Right ventricle myocardium superior (tissue), 1 donor: ENCODE measurements around the gene TGM1. TPM values are rescaled to one million over a fixed set of nuclear protein-coding genes. Genes with fewer than 3 reads are reported as not detected.
A peak's percentile ranks its signal among the peaks of the same experiment; 100 is the strongest.
"Not testable (repeated sequence)": the region's sequence is repeated elsewhere in the genome, so short reads cannot be mapped to it uniquely, and the experiment has no call there.

Experiments used
- ATAC-seq: fragments of 200-7000 bp; cut with Tn5 transposase; one replicate; pipeline ENCODE4 v1.9.1; 2020; ENCODE audit warnings: mild to moderate bottlenecking; ENCODE audit not compliant: poor library complexity
- DNase-seq: peaks from one replicate; pipeline ENCODE4 v3.0.0-alpha.2; 2020
- intact Hi-C: fragments of 100-400 bp; cut with DNase I; formaldehyde crosslinking; loops from one replicate; pipeline ENCODE4 v1.11.2; 2022
- total RNA-seq: library from RNA; stranded (reverse); fragmentation: NEBNext Ultra II Directional; extraction: Animal tissue kit (Norgen Biotek cat#: 25700); gene quantifications from one replicate; pipeline ENCODE4 v1.2.1, GENCODE V29; 2021
- donor health status: DM: no; HTN: yes; CAD: no; lungs with severe emphysema.

The TGM1 gene
- total RNA-seq, 1 donor from 2014 or later, result 1.1 TPM

DNA sequence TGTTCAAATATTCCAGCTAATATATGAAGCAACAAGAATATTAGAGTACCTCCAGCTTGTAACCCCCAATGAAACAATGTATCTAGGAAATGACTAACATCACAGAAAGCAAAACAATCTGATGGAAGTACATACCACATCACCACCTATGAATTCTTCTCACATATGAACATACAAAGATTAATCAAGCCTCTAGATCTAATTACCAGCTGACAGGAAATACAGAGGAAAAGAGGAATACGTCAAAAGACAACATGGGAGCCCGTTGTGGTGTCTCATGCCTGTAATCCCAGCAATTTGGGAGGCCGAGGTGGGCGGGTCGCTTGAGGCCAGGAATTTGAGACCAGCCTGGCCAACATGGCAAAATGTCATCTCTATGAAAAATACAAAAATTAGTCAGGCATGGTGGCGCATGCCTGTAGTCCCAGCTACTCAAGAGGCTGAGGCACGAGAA is 38.3 kb downstream of the TGM1 start:
- intact Hi-C loops, result no loop called here
- ATAC-seq, result no peak

DNA sequence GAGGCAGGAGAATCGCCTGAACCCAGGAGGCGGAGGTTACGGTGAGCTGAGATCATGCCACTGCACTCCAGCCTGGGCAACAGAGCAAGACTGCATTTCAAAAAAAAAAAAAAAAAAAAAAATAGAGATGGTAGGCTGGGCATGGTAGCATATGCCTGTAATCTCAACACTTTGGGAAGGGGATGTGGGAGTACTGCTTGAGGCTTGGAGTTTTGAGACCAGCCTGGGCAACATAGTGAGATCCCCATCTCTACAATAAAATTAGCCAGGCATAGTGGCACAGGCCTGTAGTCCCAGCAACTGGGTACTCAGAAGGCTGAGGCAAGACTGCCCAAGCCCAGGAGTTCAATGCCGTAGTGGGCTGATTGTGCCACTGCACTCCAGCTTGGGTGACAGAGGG is 40.0 kb downstream of the TGM1 start:
- intact Hi-C loops, ATAC-seq, DNase-seq: not testable (repeated sequence)

More for the DNA sequence above, 38.3 kb downstream of the TGM1 start:
- no peak for DNase-seq

DNA sequence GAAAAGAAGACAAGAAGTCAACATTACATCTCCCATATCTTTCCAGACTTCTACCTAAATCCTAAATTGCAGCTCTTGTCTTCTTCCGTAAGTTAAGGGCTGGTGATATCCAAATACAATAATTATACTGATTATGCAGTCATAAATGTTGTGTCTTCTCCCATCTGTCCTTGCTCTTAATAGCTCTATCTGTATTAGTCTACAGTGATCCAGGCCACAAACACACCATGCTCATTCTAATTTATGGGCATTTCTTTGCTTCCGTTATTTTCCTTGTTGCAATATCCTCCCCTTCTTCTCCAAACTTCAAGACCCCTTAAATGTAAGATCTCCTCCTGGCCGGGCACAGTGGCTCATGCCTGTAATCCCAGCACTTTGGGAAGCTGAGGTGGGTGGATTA is 43.5 kb downstream of the TGM1 start:
- ATAC-seq (no peak), DNase-seq (no peak)
- intact Hi-C loops, result no loop called here

DNA sequence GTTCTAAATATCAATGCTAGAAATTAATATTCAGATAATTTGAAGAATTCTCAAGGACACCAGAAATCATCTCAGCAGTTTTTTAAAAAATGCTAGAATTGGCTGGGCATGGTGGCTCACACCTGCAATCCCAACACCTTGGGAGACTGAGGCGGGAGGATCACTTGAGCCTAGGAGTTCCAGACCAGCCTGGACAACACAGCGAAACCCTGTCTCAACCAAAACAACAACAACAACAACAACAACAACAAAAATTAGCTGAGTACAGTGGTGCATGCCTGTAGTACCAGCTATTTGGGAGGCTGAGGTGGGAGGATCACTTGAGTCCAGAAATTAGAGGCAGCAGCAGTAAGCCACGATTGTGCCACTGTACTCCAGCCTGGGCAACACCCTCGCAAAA is 43.9 kb downstream of the TGM1 start:
- ATAC-seq (no peak), DNase-seq (no peak)
- intact Hi-C loops, result no loop called here

DNA sequence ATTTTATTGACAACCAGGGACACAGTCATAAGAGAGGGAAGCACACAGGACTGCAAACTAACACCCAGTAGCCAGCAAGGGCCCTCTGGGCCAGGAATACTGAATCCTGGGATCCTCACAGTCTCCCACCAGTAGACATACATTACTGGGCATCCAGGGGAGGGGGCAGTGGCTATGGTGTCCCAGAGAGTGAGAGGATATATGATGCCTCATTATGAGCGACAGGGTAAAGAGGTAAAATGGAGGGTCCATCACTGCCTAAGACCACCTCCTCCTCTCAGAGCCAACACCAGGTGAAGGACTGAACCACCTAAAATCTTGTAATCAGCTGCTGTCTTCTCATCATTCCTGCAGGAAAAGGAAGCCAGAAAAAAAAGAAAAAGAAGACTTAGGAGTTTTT is 46.1 kb downstream of the TGM1 start:
- intact Hi-C loops, DNase-seq, ATAC-seq: not testable (repeated sequence)

DNA sequence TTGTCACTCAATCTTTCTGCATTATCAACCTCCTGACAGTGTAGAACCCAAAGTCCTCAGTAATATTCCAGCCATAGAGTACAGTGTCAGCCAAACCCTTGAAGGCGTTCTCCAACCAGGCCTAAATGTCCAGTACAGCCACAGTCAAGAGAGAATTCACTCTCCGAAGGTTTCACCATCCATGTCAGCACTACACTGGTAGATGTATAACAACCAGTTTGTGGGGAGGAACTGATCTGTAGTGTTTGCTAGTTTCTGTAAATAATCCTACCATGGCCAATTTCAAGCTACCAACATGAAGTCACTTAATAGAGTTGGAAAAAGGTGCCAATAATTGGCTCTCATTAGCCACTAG is 46.7 kb downstream of the TGM1 start:
- ATAC-seq (no peak), DNase-seq (no peak)
- intact Hi-C loops, result no loop called here

DNA sequence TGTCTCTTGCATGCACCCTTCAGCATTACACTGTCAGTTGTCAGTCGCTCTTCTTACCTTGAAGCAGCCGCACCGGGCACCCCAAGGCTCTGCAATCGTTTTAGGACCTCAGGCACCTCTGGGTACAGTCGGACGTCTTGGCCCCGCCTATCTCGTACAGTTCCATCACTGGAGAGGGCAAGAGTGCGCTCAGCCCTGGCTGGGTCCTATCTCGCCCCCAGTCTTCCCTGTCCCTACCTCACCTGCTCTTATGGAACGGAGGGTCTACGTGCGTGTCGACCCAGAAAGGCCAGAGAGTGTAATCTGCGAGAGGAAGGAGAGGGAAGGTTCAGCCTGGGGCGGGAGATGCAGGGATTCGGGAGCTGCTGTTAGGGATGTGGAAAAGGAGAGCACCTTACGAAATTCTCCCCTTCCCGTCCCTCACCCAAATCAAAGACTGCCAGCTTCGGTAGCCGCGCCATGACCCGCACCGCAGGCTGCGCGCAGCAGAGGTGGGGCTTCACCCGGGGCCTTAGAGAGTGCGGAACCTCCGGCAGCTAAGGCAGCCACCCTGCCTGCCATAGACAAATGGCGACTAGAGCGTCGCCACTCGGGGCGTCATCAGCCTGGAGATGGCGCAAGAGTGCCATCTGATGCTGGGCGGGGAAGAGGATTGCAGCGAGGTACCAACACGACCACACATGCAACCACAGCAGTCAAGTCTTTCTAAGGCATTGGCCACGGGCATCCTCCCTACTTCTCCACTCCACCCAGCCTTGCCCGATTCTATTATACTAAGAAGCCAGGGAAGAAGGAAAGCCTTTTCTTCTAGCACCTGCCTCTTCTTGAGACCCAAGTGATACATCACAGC is 47.3 kb downstream of the TGM1 start, which contains the start of gene MDP1:
TSS of gene MDP1 (minus strand) at position 572 of the 850 bp plus-strand sequence. CDS start at position 461, 111 bp downstream.
- DNase-seq (peak; percentile 93), ATAC-seq (peak; percentile 86)
- intact Hi-C loops, result no loop called here

DNA sequence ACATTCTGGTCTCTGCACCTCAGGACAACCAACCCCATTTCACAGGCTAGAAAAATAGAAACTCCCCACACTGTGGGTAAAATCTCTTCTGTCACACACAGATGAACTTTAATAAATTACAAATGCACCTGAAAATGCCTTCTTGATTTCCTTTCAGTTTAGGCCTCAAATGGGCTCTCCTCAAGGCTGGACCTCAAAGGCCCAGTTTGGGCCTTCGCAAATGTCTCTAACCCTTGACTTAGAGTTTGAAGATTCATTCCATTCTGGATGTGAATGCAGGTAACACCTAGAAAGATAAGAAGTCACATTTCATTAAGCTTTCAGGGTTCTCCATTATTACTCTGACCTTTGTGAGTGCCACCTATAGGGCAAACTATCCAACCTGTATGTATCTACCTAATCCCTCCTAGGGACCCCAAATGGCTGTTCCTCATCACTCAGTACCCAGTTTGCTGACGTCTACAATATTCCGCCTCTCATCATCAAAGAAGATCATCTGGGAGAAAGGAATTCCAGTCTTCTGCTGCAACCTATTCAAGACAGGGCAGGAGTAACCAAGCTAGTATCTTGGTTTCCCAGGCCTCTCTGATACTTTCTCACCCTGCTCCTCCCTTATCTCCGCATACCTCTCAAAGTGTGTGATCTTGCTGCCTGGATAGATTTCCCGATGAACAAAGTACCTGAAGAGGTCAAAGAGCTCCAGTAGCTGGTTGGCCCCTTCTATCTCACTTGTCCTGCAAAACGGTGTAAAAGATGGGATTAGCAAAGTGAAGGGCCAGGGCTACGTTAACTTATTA is 48.9 kb downstream of the TGM1 start:
- intact Hi-C loops, result no loop called here

DNA sequence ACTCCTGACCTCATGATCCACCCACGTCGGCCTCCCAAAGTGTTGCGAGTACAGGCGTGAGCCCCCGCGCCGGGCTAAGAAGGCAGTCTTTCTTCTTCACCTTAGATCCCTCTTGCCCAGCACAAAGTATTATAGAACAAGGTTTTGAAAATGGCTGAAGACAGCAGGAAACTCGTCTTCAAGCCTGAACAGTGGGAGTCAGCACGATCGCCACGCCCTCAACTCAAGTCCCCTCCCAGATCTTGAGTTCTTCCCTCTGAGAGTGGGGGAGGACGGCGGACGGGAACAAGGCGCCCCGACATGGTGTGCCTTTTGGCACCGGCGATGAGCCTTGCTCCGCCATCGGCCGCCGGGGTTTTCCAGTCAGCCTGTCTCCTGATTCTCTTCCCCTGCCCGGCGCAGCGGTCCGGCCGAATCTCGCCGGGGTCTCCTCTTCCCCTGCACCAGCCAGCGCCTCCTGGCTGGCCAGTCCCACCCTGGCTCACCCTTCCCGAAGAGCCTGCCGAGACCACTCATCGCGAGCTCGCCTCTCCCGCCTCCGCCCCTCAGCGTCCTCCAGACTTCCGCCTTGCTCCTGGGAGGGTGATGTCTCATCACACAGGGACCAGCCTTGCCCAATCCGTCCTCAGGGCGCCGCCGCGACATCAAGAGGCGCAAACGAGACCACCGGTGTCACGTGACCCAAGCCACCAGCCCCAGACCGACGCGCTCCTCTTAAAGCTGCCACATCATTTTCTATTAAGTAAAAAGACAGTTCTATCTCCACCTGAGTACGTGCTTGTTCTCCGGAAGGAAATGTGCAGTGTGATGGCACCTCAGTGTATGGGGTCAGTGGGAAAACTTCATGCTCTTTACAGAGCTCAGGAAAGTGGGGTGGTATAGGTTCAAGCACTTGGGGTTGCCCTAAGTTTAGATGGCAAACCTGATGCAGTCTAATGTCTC is 49.8 kb downstream of the TGM1 start, which contains the start of gene CHMP4A:
TSS of gene CHMP4A (minus strand) at position 565 of the 942 bp plus-strand sequence. CDS start at position 516, 49 bp downstream.
- ATAC-seq (peak; percentile 92), DNase-seq (peak; percentile 98)
- intact Hi-C loops, result no loop called here

More for the DNA sequence above, 48.9 kb downstream of the TGM1 start:
- no peak for DNase-seq
- ATAC-seq, result no peak

DNA sequence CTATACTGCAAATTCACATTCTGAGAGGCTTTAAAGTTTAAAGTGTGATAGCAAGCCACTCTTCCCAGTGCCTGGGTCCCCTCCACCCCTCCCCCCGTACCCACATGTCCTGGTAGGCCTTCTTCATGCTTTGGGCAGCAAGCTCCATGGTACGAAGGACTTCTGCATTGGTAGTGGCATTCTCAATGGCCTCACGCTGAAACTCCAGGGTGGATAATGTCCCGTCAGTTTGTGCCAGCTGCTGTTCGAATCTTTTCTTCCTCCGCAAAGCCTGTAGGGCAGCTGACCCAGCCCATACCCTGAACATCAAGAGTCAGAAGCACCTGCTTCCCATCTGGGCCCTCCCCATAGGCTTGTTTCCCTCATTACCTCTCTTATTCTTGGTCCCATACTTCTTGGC is 51.7 kb downstream of the TGM1 start:
- DNase-seq, result no peak
- intact Hi-C loops, result no loop called here
- no peak for ATAC-seq

DNA sequence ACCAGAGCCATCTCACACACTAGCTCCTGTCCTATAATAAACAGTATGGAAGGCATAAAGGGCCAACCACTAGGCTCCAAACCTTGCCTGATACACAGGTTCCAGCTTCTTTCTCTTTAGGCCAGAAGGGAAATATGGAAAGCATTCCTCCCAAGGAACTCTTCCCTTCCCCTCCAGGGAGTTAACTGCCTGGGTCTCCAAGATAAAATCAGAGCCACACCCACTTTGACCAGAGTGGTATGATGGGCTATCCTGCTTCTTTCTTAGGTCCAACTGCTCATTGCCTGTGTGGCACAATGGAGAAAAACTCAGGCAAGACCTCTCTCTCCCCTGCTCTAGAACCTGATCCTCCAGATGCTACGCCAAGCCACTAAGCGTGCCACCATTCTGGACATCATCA is 55.4 kb downstream of the TGM1 start:
- DNase-seq (no peak), ATAC-seq (no peak)
- intact Hi-C loops, result no loop called here

DNA sequence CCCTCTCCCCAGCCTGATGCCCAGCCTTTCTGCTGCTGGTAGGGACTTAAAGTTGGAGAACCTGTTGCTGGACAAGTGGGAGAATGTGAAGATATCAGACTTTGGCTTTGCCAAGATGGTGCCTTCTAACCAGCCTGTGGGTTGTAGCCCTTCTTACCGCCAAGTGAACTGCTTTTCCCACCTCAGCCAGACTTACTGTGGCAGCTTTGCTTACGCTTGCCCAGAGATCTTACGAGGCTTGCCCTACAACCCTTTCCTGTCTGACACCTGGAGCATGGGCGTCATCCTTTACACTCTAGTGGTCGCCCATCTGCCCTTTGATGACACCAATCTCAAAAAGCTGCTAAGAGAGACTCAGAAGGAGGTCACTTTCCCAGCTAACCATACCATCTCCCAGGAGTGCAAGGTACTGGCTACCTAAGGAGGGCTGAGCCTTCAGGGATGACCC is 55.8 kb downstream of the TGM1 start:
- intact Hi-C loops, result no loop called here
- DNase-seq (no peak), ATAC-seq (no peak)

DNA sequence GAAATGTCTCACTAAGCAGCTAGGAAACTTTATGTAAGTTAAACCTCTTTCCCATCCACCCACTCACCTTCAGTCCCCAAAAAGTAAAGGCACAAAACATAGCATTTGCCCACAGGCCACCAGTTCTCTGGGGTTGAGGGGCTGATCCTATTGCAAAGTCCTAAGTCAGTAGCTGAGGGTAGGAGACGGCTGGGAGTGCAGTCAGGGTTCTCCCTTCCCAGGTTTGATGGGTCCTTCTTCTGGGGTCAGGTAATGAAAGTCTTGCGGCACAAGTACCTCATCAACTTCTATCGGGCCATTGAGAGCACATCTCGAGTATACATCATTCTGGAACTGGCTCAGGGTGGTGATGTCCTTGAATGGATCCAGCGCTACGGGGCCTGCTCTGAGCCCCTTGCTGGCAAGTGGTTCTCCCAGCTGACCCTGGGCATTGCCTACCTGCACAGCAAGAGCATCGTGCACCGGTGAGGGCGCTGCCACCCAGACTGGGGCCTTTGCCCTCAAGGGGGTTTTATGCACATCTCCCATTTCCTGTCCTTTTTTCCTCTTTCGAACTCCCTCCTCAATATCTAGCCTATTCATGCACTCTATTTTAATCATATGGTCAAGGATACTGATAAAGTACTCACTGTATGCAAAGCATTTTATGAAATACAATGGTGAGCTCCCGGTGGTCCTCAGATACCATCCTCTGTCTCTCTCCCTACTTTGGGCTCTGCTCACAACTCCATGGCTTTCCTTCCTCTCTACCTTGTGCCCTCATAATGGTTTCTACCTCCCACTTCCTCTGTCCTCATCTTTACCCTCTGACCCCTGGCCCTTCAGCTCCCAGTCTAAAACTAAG is 56.5 kb downstream of the TGM1 start:
- ATAC-seq (no peak), DNase-seq (no peak)
- intact Hi-C loops, result no loop called here

DNA sequence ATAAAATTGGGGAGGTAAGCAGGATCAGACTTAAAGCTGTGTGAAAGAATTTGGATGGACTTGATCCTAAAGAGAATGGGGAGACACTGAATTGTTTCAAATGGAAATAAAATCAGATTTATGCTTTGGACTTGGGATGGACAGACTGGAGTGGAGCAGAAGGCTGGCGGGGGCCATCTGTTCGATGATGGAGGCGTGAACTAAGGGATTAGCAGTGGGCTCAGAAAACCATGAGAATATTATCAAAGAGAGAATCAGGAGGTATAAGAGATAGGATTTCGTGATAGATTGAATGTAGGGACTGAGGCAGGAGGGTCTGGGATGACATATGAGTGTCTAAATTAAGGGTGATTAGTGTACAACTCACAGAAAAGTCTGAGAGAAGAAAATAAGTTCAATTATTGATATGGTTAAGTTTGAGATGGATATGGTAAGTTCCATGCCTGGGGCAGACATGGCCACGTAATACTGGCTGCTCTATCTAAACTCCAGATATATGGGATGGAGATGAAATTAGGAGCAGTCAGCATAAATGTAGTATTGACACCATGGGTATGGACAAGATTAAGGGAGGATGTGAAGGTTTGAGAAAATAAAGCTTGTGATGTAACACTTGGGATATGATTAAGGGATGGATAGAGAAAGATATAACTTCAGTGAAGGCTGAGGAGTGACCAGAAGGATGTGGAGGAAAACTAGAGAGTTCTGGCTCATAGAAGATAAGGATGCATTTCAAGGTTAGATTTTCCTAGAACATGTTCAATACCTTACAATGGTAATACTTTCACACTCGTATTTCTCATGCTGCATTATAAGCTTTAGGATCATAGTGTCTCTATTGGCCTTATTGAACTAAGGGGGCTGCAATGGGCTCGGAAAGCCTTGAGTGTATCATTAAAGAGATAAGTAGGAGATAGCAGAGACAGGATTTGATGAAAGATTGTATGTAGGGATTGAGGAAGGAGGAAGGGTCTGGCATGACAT is 58.5 kb downstream of the TGM1 start:
- intact Hi-C loops, result no loop called here

DNA sequence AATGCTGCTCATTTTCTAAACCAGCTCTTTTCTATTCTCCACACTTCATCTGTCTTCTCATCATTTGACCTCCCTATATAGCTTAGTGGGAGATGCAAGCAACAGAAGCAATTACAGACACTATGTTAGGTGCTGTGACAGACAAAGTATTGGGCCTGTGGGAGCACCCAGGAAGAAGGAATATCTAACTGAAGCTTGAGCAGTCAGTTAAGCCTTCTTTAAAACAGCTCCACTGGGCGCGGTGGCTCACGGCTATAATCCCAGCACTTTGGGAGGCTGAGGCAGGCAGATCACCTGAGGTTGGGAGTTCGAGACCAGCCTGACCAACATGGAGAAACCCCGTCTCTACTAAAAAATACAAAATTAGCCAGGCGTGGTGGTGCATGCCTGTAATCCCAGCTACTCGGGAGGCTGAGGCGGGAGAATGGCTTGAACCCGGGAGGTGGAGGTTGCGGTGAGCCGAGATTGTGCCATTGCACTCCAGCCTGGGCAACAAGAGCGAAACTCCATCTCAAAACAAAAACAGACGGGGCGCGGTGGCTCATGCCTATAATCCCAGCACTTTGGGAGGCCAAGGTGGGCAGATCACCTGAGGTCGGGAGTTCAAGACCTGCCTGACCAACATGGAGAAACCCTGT is 59.6 kb downstream of the TGM1 start:
- DNase-seq, intact Hi-C loops, ATAC-seq: not testable (repeated sequence)

More for the DNA sequence above, 58.5 kb downstream of the TGM1 start:
- no peak for DNase-seq
- no peak for ATAC-seq

DNA sequence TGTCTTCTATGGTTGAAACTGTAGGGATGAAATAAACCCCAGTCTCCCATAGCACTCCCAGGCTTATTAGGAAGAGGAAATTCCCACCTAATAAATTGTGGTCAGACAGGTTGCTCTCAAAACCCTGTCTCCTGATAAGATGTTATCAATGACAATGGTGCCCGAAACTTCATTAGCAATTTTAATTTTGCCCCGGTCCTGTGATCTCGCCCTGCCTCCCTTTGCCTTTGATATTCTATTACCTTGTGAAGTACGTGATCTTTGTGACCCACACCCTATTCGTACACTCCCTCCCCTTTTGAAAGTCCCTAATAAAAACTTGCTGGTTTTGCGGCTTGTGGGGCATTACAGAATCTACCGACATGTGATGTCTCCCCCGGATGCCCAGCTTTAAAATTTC is 60.4 kb downstream of the TGM1 start:
- DNase-seq, intact Hi-C loops, ATAC-seq: not testable (repeated sequence)
